Esophagus muscularis mucosa (tissue), 3 donors: ENCODE measurements around the gene LBP.

ENCODE experiments used
- CTCF ChIP-seq, 3 experiments: fragments of 200-600 bp in 2 of 3; fragments of 450-650 bp in 1 of 3; sonication (generic) in 2 of 3; IDR thresholded peaks; one replicate each; pipeline ENCODE4 v1.5.1; 2017 to 2019; ENCODE audit warnings: antibody characterized with exemption in 3 of 3, mild to moderate bottlenecking in 2 of 3, moderate library complexity in 1 of 3
- POLR2A ChIP-seq: fragments of 450-650 bp; IDR thresholded peaks from one replicate; pipeline ENCODE4 v1.6.1; 2017; ENCODE audit warnings: antibody characterized with exemption, moderate library complexity, mild to moderate bottlenecking, low read depth
- POLR2AphosphoS5 ChIP-seq, 2 donors: sonication (generic); formaldehyde crosslinking; IDR thresholded peaks; one replicate each; pipeline ENCODE4 v1.6.1; 2017; ENCODE audit warnings: antibody characterized with exemption in 2 of 2

DNA sequence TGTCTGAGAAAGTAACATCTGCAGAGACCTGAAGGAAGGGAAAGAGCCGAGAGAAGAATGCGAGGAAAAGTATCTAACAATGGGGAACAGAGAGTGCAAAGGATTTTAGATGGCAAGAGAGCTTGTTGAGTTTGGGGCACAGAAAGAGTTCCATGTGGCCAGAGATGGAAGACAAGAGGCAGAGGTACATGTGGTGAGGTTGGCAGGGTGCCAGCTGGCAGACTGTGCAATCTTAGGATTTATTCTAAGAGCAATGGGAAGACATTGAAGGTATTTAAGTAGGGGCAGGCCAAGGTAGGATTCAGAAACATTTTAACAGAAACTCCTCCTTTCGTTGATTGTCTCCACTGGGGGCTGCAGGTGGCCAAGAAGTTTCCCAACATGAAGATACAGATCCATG lies 20.4 kb upstream of the LBP start:
- TF ChIP-seq POLR2AphosphoS5 (IDR thresholded peaks at IDR 0.05) = no peak
- TF ChIP-seq POLR2A = no peak
- no peak for TF ChIP-seq CTCF (IDR thresholded peaks at IDR 0.05)
